NCI-H1092 treated with DMSO at 0.1 percent for 48 hours (cell line): ENCODE data around the gene CHADL.
"Not testable (repeated sequence)": the region's sequence is repeated elsewhere in the genome, so short reads cannot be mapped to it uniquely, and the experiment has no call there.

Experiments
- DNase-seq: peaks from one replicate; lab custom pipeline; 2025; lab: John Stamatoyannopoulos, UW

CHADL gene

DNA sequence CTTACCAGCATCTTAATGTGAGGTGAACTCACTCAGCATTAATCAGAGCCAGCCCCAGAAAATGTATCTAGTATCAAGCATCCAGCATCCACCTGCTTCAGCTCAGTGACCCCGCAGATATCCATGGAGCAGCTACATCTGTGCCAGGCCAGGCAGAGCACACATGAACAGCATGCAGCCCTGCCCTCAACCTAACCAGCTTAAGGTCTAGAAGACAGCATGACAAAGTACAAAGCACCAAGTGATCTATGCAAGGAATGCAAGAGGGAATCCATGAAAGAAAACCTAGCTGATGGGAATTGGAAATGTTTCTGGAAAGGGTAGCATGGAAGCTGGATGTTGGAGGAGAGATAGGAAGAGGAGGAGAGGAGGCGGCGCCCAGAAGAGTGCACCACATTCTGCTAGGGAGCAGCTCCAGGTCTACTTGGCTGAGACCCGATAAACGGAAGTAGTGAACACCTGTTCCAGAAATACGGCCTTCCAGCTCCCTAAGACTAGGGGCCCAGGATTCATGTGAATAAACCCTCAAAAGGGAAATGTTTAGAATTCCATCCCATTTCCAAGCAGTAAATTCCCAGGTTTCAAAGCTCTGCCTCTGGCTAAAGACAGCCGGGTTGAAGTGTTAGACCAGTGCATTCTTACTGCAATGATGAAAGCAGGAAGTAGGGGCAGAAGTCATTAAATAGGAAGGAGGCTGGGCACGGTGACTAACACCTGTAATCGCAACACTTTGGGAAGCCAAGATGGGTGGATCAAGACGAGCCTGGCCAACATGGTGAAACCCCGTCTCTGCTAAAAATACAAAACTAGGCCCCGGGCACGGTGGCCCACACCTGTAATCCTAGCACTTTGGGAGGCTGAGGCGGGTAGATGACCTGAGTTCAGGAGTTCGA lies 59.1 kb downstream of the CHADL start:
- DNase-seq: no peak

- DNase-seq: no peak
These were observed 59.8 kb downstream of the CHADL start for GRCh38 chr22:41180926-41181325.

DNA sequence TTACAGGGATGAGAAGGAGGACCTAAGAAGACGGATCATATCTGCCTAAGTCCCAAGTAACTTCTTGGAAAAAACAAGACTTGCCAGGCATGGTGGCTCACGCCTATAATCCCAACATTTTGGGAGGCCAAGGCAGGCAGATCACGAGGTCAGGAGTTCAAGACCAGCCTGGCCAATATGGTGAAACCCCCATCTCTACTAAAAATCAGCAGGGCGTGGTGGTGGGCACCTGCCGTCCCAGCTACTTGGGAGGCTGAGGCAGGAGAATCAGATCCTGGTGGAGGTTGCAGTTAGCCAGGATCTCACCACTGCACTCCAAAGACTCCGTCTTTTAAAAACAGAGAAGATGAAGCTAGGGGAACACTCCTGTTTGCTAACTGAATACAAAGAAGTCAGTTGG lies 60.4 kb downstream of the CHADL start:
- not testable (repeated sequence) for DNase-seq
